Middle frontal gyrus (tissue), 1 donor: ENCODE results near the gene C3orf80.
"Not testable (repeated sequence)": the region's sequence is repeated elsewhere in the genome, so short reads cannot be mapped to it uniquely, and the experiment has no call there.

Source experiments
- DNase-seq: peaks from one replicate; pipeline ENCODE4 v3.0.0-alpha.2; 2015; ENCODE audit warnings: low spot score; ENCODE audit errors: extremely low spot score

The C3orf80 gene

GRCh38 chr3:160210799-160211221 lies 14.4 kb upstream of the C3orf80 start:
- DNase-seq: no peak

GRCh38 chr3:160213191-160213590 lies 12.0 kb upstream of the C3orf80 start:
- DNase-seq: no peak

GRCh38 chr3:160217675-160218074 lies 7.5 kb upstream of the C3orf80 start:
- no peak for DNase-seq

- no peak for DNase-seq
Observed at GRCh38 chr3:160218136-160218535, 7.1 kb upstream of the C3orf80 start.

- no peak for DNase-seq
Observed at GRCh38 chr3:160220038-160220437, 5.2 kb upstream of the C3orf80 start.

GRCh38 chr3:160221019-160221418 lies 4.2 kb upstream of the C3orf80 start:
- no peak for DNase-seq

- DNase-seq: no peak
Observed at GRCh38 chr3:160224256-160224655, 966 bp upstream of the C3orf80 start.

- no peak for DNase-seq
Observed at GRCh38 chr3:160224811-160225175, 429 bp upstream of the C3orf80 start.

- DNase-seq: no peak
Observed at GRCh38 chr3:160226026-160226907, 1.0 kb downstream of the C3orf80 start.

GRCh38 chr3:160227419-160227818 lies 2.2 kb downstream of the C3orf80 start:
- no peak for DNase-seq

- DNase-seq: no peak
Observed at GRCh38 chr3:160232014-160232413, 6.8 kb downstream of the C3orf80 start.

GRCh38 chr3:160240719-160241118 lies 15.5 kb downstream of the C3orf80 start:
- DNase-seq: not testable (repeated sequence)

GRCh38 chr3:160245261-160245800 lies 20.1 kb downstream of the C3orf80 start:
- DNase-seq: no peak

- DNase-seq: no peak
Observed at GRCh38 chr3:160247766-160248165, 22.5 kb downstream of the C3orf80 start.

- DNase-seq: no peak
Observed at GRCh38 chr3:160253298-160253697, 28.1 kb downstream of the C3orf80 start.

GRCh38 chr3:160257606-160258005 lies 32.4 kb downstream of the C3orf80 start:
- no peak for DNase-seq

- no peak for DNase-seq
Observed at GRCh38 chr3:160259589-160259988, 34.4 kb downstream of the C3orf80 start.

- no peak for DNase-seq
Observed at GRCh38 chr3:160260587-160261270, 35.5 kb downstream of the C3orf80 start.

- no peak for DNase-seq
Observed at GRCh38 chr3:160265088-160265487, 39.9 kb downstream of the C3orf80 start.
